SU-DHL-6 (cell line): ENCODE data around the gene TRAPPC8.

ENCODE experiments used
- H2AFZ ChIP-seq: fragments of 200-600 bp; sonication (generic); 2 replicates; pipeline ENCODE4 v1.6.1; 2014; ENCODE audit warnings: low read depth, mild to moderate bottlenecking, moderate library complexity, mixed read lengths, antibody characterized with exemption, low read length; ENCODE audit not compliant: severe bottlenecking
- H3F3A ChIP-seq: fragments of 200-600 bp; shearing (Covaris generic); 2 replicates; pipeline ENCODE4 v1.6.0; 2016; ENCODE audit warnings: antibody characterized with exemption, mild to moderate bottlenecking; ENCODE audit not compliant: insufficient read depth
- H3K27ac ChIP-seq: fragments of 200-600 bp; sonication (generic); 2 replicates; pipeline ENCODE4 v1.5.1; 2016; ENCODE audit warnings: low read depth, mild to moderate bottlenecking, low read length, moderate library complexity, mixed read lengths
- H3K27me3 ChIP-seq: fragments of 200-600 bp; sonication (generic), shearing (Covaris generic); 2 replicates; pipeline ENCODE4 v1.6.0; 2014; ENCODE audit warnings: mild to moderate bottlenecking, low read length
- H3K36me3 ChIP-seq: fragments of 200-600 bp; sonication (generic); 2 replicates; pipeline ENCODE4 v1.6.1; 2014; ENCODE audit warnings: mild to moderate bottlenecking, low read length, mixed read lengths
- H3K4me2 ChIP-seq: fragments of 300-600, 200-600 bp; shearing (Covaris generic), sonication (generic); 2 replicates; pipeline ENCODE4 v1.6.0; 2014; ENCODE audit warnings: low read length, low read depth, mild to moderate bottlenecking; ENCODE audit not compliant: poor library complexity, severe bottlenecking
- H3K4me3 ChIP-seq: fragments of 200-600 bp; sonication (generic); 2 replicates; pipeline ENCODE4 v1.5.1; 2014; ENCODE audit warnings: antibody characterized with exemption, low read length, mild to moderate bottlenecking, mixed read lengths; ENCODE audit not compliant: insufficient read depth, poor library complexity, severe bottlenecking
- H3K79me2 ChIP-seq: fragments of 200-600 bp; sonication (generic); 2 replicates; pipeline ENCODE4 v1.6.1; 2014; ENCODE audit warnings: mild to moderate bottlenecking, low read length, moderate library complexity; ENCODE audit not compliant: insufficient read depth
- H3K9ac ChIP-seq: fragments of 200-600 bp; sonication (generic); 2 replicates; pipeline ENCODE4 v1.7.0; 2014; ENCODE audit warnings: mild to moderate bottlenecking, low read length
- H3K9me2 ChIP-seq: fragments of 200-600 bp; sonication (generic); replicated peaks from 2 replicates; pipeline ENCODE4 v1.6.1; 2014; ENCODE audit warnings: low read length; ENCODE audit not compliant: insufficient read depth
- H3K9me3 ChIP-seq: fragments of 200-600 bp; sonication (generic); 2 replicates; pipeline ENCODE4 v1.6.1; 2014; ENCODE audit warnings: low read length, mixed read lengths; ENCODE audit not compliant: insufficient read depth
- H4K20me1 ChIP-seq: fragments of 200-600 bp; sonication (generic); 2 replicates; pipeline ENCODE4 v1.6.1; 2014; ENCODE audit warnings: low read depth, mild to moderate bottlenecking, antibody characterized with exemption, low read length, moderate library complexity, mixed read lengths
- EZH2phosphoT487 ChIP-seq: fragments of 200-600 bp; sonication (generic), shearing (Covaris generic); conservative IDR thresholded peaks from 2 replicates; pipeline ENCODE4 v1.6.1; 2018; ENCODE audit warnings: mild to moderate bottlenecking, antibody characterized with exemption, low read length, moderate library complexity, mixed read lengths
- TF ChIP-seq, protein P1 (sequence below): fragments of 200-600 bp; sonication (generic); IDR thresholded peaks from one replicate; pipeline ENCODE4 v1.5.1; 2017; ENCODE audit warnings: antibody characterized with exemption, mild to moderate bottlenecking, low read length, moderate library complexity; ENCODE audit not compliant: insufficient read depth, poor library complexity, severe bottlenecking

The TRAPPC8 gene

GRCh38 chr18:31970617-31971016 is 27.7 kb upstream of the TRAPPC8 start:
- Histone ChIP-seq H4K20me1 (no peaks in the 10 kb centered on the region), H2AFZ (no peak overlapping the region), H3F3A (no peaks in the 10 kb centered on the region), H3K4me3 (no peak overlapping the region), H3K9me3 (peaks cover 17% of the 10 kb centered on the region), H3K79me2 (no peaks in the 10 kb centered on the region), H3K27me3 (no peaks in the 10 kb centered on the region), H3K9me2 (no peaks in the 10 kb centered on the region), H3K9ac (no peak overlapping the region), H3K4me2 (no peak overlapping the region), H3K36me3 (no peaks in the 10 kb centered on the region), H3K27ac (no peak overlapping the region)
- no peak for TF ChIP-seq EZH2phosphoT487
- TF ChIP-seq, protein P1, sequence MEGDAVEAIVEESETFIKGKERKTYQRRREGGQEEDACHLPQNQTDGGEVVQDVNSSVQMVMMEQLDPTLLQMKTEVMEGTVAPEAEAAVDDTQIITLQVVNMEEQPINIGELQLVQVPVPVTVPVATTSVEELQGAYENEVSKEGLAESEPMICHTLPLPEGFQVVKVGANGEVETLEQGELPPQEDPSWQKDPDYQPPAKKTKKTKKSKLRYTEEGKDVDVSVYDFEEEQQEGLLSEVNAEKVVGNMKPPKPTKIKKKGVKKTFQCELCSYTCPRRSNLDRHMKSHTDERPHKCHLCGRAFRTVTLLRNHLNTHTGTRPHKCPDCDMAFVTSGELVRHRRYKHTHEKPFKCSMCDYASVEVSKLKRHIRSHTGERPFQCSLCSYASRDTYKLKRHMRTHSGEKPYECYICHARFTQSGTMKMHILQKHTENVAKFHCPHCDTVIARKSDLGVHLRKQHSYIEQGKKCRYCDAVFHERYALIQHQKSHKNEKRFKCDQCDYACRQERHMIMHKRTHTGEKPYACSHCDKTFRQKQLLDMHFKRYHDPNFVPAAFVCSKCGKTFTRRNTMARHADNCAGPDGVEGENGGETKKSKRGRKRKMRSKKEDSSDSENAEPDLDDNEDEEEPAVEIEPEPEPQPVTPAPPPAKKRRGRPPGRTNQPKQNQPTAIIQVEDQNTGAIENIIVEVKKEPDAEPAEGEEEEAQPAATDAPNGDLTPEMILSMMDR: no peak

DNA sequence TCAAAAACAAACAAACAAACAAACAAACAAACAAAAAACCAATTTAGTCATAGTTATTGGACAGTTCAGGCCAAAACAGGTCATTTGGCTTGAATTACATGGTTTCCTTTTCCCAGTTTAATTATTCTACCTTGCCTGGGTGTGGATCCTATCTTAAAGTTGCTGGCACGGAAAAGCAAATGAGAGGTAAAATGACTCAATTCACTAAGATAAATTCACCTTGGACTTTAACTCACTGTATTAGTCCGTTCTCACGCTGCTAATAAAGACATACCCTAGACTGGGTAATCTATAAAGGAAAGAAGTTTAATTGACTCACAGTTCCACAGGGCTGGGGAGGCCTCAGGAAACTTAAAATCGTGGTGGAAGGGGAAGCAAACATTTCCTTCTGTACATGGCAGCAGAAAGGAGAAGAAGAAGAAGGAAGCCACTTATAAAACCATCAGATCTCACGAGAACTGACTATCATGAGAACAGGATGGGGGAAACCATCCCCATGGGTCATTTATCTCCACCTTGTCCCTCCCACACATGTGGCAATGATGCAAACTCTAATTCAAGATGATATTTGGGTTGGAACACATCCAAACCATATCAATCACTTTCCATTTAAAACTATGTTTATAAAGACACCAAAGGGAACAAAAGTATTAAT is 22.5 kb upstream of the TRAPPC8 start:
- H3K4me3 ChIP-seq: no peak overlapping the region
- no peaks in the 10 kb centered on the region for H4K20me1 ChIP-seq
- H3K9ac ChIP-seq: no peak overlapping the region
- no peaks in the 10 kb centered on the region for H3K27me3 ChIP-seq
- no peaks in the 10 kb centered on the region for H3F3A ChIP-seq
- no peaks in the 10 kb centered on the region for H3K9me3 ChIP-seq
- TF ChIP-seq, protein P1: no peak
- no peak for TF ChIP-seq EZH2phosphoT487
- no peaks in the 10 kb centered on the region for H3K9me2 ChIP-seq
- H2AFZ ChIP-seq: no peak overlapping the region
- H3K79me2 ChIP-seq: no peaks in the 10 kb centered on the region
- no peak overlapping the region for H3K27ac ChIP-seq
- no peak overlapping the region for H3K4me2 ChIP-seq
- no peaks in the 10 kb centered on the region for H3K36me3 ChIP-seq

DNA sequence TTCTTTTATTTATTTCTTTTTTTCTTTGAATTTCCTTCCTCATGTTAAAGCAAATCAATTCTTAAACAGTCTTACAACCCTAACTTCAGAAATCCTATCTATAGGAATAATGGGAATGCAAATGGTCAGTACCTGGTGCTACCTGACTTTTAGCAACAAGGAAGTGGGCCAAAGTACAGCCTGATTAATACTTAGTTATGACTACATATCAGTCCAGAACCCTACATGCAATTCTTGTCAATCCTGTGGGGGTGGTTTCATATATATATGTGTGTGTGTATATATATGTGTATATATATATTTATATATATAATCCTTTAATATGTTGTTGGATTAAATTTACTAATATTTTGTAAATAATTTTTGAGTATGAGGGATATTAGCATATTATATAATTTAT is 14.8 kb upstream of the TRAPPC8 start:
- Histone ChIP-seq H3K9ac (no peak overlapping the region), H3K27me3 (no peaks in the 10 kb centered on the region), H3K79me2 (no peaks in the 10 kb centered on the region), H3K36me3 (no peaks in the 10 kb centered on the region), H3K9me2 (no peaks in the 10 kb centered on the region), H3K4me3 (no peak overlapping the region), H3F3A (no peaks in the 10 kb centered on the region), H2AFZ (no peak overlapping the region), H3K27ac (no peak overlapping the region), H4K20me1 (no peaks in the 10 kb centered on the region), H3K9me3 (no peaks in the 10 kb centered on the region), H3K4me2 (no peak overlapping the region)
- TF ChIP-seq, protein P1: no peak
- no peak for TF ChIP-seq EZH2phosphoT487
